WTC11 (cell line): Measurements from ENCODE around the gene RHOU. TPM values are rescaled to one million over a fixed set of nuclear protein-coding genes. Genes with fewer than 3 reads are reported as not detected.

Experiments
- ATAC-seq: fragments of 200-7000 bp; cut with Tn5 transposase; 2 replicates; pipeline ENCODE4 v1.10.0; 2021; ENCODE audit warnings: mild to moderate bottlenecking, moderate library complexity
- CTCF ChIA-PET: fragments of 300-600 bp; sonication (Branson Sonifier 250); formaldehyde crosslinking; loops from one replicate; lab custom pipeline; 2021; ENCODE audit warnings: antibody characterized with exemption; lab: Charles Lee
- POLR2A ChIA-PET: fragments of 350-600 bp; sonication (Branson Sonifier 250); formaldehyde crosslinking; loops from one replicate; lab custom pipeline; 2021; ENCODE audit warnings: antibody characterized with exemption; lab: Charles Lee
- DNase-seq: peaks from one replicate; pipeline ENCODE4 v3.0.0; 2021; ENCODE audit warnings: low spot score
- H3K27ac Mint-ChIP-seq: 2 replicates; pipeline ENCODE4 v1.8.0; 2021; ENCODE audit warnings: mixed read lengths
- H3K27me3 Mint-ChIP-seq: 2 replicates; pipeline ENCODE4 v1.8.0; 2021; ENCODE audit warnings: low read depth, mild to moderate bottlenecking, moderate library complexity, mixed read lengths
- H3K36me3 Mint-ChIP-seq: 2 replicates; pipeline ENCODE4 v1.8.0; 2021; ENCODE audit warnings: mixed read lengths
- H3K4me1 Mint-ChIP-seq: 2 replicates; pipeline ENCODE4 v1.8.0; 2022; ENCODE audit warnings: mixed read lengths
- H3K4me3 Mint-ChIP-seq: 2 replicates; pipeline ENCODE4 v1.8.0; 2021; ENCODE audit warnings: mild to moderate bottlenecking, moderate library complexity, mixed read lengths
- H3K9me3 Mint-ChIP-seq: 2 replicates; pipeline ENCODE4 v1.8.0; 2021; ENCODE audit warnings: mixed read lengths
- ARID4B ChIP-seq: sonication (generic); formaldehyde crosslinking; IDR thresholded peaks from 2 replicates; pipeline ENCODE4 v1.8.0; 2023; ENCODE audit warnings: missing genetic modification reagents, mild to moderate bottlenecking, borderline replicate concordance
- CTCF ChIP-seq: fragments of 200-600 bp; IDR thresholded peaks from 2 replicates; pipeline ENCODE4 v1.8.0; 2022; ENCODE audit warnings: antibody characterized with exemption
- EMX1 ChIP-seq: fragments of 250-450 bp; sonication (Bioruptor Pico); IDR thresholded peaks from 2 replicates; pipeline ENCODE4 v1.8.0; 2021; ENCODE audit warnings: mild to moderate bottlenecking
- GRHL2 ChIP-seq: fragments of 250-450 bp; sonication (Bioruptor Pico); IDR thresholded peaks from 2 replicates; pipeline ENCODE4 v1.8.0; 2022; ENCODE audit warnings: mild to moderate bottlenecking, moderate library complexity; ENCODE audit not compliant: insufficient replicate concordance, severe bottlenecking
- GTF2I ChIP-seq: fragments of 250-450 bp; sonication (Bioruptor Pico); conservative IDR thresholded peaks from 2 replicates; pipeline ENCODE4 v1.4.0; 2021; ENCODE audit warnings: mild to moderate bottlenecking
- RORB ChIP-seq: fragments of 250-450 bp; sonication (Bioruptor Pico); IDR thresholded peaks from 2 replicates; pipeline ENCODE4 v1.9.0; 2021; ENCODE audit warnings: mild to moderate bottlenecking
- SMAD3 ChIP-seq: sonication (generic); formaldehyde crosslinking; IDR thresholded peaks from 2 replicates; pipeline ENCODE4 v1.8.0; 2022; ENCODE audit warnings: missing genetic modification reagents, mild to moderate bottlenecking, borderline replicate concordance
- SMAD4 ChIP-seq: sonication (generic); formaldehyde crosslinking; IDR thresholded peaks from 2 replicates; pipeline ENCODE4 v1.8.0; 2022; ENCODE audit warnings: mild to moderate bottlenecking, missing genetic modification reagents
- SOX15 ChIP-seq: fragments of 250-450 bp; sonication (Bioruptor Pico); IDR thresholded peaks from 2 replicates; pipeline ENCODE4 v1.9.0; 2021; ENCODE audit warnings: mild to moderate bottlenecking
- ZBTB43 ChIP-seq: sonication (generic); formaldehyde crosslinking; IDR thresholded peaks from 2 replicates; pipeline ENCODE4 v1.8.1; 2023; ENCODE audit warnings: mild to moderate bottlenecking, missing genetic modification reagents
- ZNF416 ChIP-seq: fragments of 250-450 bp; sonication (Bioruptor Pico); IDR thresholded peaks from 2 replicates; pipeline ENCODE4 v1.9.0; 2021; ENCODE audit warnings: mild to moderate bottlenecking, inconsistent platforms
- ZNF512 ChIP-seq: sonication (generic); formaldehyde crosslinking; IDR thresholded peaks from 2 replicates; pipeline ENCODE4 v1.8.1; 2022; ENCODE audit warnings: missing genetic modification reagents, borderline replicate concordance
- ZNF532 ChIP-seq: fragments of 250-450 bp; sonication (Bioruptor Pico); IDR thresholded peaks from 2 replicates; pipeline ENCODE4 v1.9.0; 2021; ENCODE audit warnings: mild to moderate bottlenecking, borderline replicate concordance
- ZSCAN18 ChIP-seq: fragments of 250-450 bp; sonication (Bioruptor Pico); IDR thresholded peaks from 2 replicates; pipeline ENCODE4 v2.1.2; 2022; ENCODE audit warnings: mild to moderate bottlenecking, moderate library complexity
- total RNA-seq: library from RNA; stranded (reverse); gene quantifications from 3 replicates; pipeline ENCODE4 v1.2.3, GENCODE V29; 2021
- TF ChIP-seq, protein P1 (sequence below): fragments of 250-450 bp; sonication (Bioruptor Pico); IDR thresholded peaks from 2 replicates; pipeline ENCODE4 v1.9.0; 2021; ENCODE audit warnings: moderate library complexity, mild to moderate bottlenecking, inconsistent platforms, borderline replicate concordance
- TF ChIP-seq, protein P2 (sequence below): sonication (generic); formaldehyde crosslinking; conservative IDR thresholded peaks from 2 replicates; pipeline ENCODE4 v1.8.1; 2022; ENCODE audit warnings: mild to moderate bottlenecking, missing genetic modification reagents
- TF ChIP-seq, protein P3 (sequence below): fragments of 250-450 bp; sonication (Bioruptor Pico); conservative IDR thresholded peaks from 2 replicates; pipeline ENCODE4 v1.9.0; 2021; ENCODE audit warnings: mild to moderate bottlenecking

RHOU gene
- total RNA-seq, 1 experiment from 2014 or later = 6.0 TPM

- no peak for TF ChIP-seq EMX1
- TF ChIP-seq SOX15 (CRISPR knock-in tag) = no peak
- no peak for TF ChIP-seq GTF2I (CRISPR knock-in tag)
- TF ChIP-seq, protein P1, sequence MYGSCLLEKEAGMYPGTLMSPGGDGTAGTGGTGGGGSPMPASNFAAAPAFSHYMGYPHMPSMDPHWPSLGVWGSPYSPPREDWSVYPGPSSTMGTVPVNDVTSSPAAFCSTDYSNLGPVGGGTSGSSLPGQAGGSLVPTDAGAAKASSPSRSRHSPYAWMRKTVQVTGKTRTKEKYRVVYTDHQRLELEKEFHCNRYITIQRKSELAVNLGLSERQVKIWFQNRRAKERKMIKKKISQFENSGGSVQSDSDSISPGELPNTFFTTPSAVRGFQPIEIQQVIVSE (CRISPR knock-in tag) = no peak
- TF ChIP-seq, protein P2, sequence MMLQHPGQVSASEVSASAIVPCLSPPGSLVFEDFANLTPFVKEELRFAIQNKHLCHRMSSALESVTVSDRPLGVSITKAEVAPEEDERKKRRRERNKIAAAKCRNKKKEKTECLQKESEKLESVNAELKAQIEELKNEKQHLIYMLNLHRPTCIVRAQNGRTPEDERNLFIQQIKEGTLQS = no peak
- no peak for TF ChIP-seq ZSCAN18 (CRISPR knock-in tag)
- TF ChIP-seq ARID4B = no peak
- TF ChIP-seq SMAD4 (CRISPR knock-in tag) = no peak
These were observed 2.3 kb downstream of the RHOU start (continued) for GRCh38 chr1:228737601-228738041.

GRCh38 chr1:228739826-228740225 is 4.5 kb downstream of the RHOU start:
- no peak overlapping the region for H3K27ac Mint-ChIP-seq
- H3K36me3 Mint-ChIP-seq = peaks cover 23% of the 10 kb centered on the region
- H3K4me3 Mint-ChIP-seq = no peak overlapping the region
- DNase-seq (no peak), ATAC-seq (no peak)
- CTCF ChIA-PET = no interaction called here
- no peaks in the 10 kb centered on the region for H3K9me3 Mint-ChIP-seq
- POLR2A ChIA-PET = no interaction called here
- H3K4me1 Mint-ChIP-seq = peaks cover 22% of the 10 kb centered on the region
- H3K27me3 Mint-ChIP-seq = peaks cover 21% of the 10 kb centered on the region
- TF ChIP-seq RORB (no peak), ZNF416 (CRISPR knock-in tag) (no peak), CTCF (no peak), GRHL2 (CRISPR knock-in tag) (no peak), ZNF532 (no peak), SMAD3 (CRISPR knock-in tag) (no peak), ZBTB43 (CRISPR knock-in tag) (no peak), ZNF512 (CRISPR knock-in tag) (no peak)
- TF ChIP-seq, protein P3, sequence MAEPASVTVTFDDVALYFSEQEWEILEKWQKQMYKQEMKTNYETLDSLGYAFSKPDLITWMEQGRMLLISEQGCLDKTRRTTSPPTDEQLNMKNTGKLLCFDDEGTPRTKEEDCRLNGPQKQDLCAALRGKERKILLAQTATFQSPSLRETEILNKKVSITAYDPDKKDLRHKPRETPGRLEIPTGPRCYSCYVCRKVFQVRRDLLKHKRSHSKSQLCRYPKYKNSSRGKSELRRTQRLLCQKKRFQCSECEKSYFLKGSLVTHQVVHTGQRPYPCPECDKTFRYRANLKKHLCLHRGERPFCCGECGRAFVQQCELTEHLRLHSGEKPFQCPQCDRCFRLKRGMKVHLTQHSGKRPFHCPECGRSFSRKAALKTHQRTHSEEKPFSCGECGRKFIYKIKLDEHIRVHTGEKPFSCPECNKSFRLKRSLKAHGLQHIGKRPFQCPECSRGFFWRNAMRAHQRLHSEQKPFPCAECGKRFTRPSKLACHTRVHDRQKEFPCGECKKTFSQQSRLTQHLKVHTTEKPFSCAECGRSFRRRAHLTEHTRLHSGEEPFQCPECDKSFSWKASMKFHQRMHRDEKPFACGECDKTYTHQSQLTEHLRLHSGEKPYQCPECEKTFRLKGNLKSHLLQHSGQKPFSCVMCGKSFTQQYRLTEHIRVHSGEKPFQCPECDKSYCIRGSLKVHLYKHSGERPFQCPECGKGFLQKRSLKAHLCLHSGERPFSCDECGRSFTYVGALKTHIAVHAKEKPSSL = no peak
